Thoracic aorta (tissue), 2 donors: Measurements from ENCODE around the gene RPL28. TPM values are rescaled to one million over a fixed set of nuclear protein-coding genes. Genes with fewer than 3 reads are reported as not detected.
A peak's percentile ranks its signal among the peaks of the same experiment; 100 is the strongest.

Experiments
- ATAC-seq: fragments of 150-250 bp; one replicate; pipeline ENCODE4 v1.8.0; 2017; ENCODE audit warnings: low read depth; ENCODE audit not compliant: insufficient number of reproducible peaks, low FRiP score
- DNase-seq: peaks from one replicate; pipeline ENCODE4 v3.0.0-alpha.2; 2020; ENCODE audit warnings: low spot score
- H3K27ac ChIP-seq, 2 donors: fragments of 200-600 bp; sonication (generic); 1 replicate in 1 of 2; 2 replicates in 1 of 2; pipeline ENCODE4 v1.5.1; 2016; ENCODE audit warnings: mild to moderate bottlenecking in 2 of 2, moderate library complexity in 2 of 2
- H3K27me3 ChIP-seq: fragments of 200-600 bp; sonication (generic); replicated peaks from 2 replicates; pipeline ENCODE4 v1.6.0; 2016; ENCODE audit warnings: mild to moderate bottlenecking; ENCODE audit not compliant: insufficient read depth
- H3K36me3 ChIP-seq: fragments of 200-600 bp; sonication (generic); one replicate; pipeline ENCODE4 v1.5.1; 2016
- H3K4me1 ChIP-seq, 2 donors: fragments of 200-600 bp; sonication (generic); 1 replicate in 1 of 2; 2 replicates in 1 of 2; pipeline versions ENCODE4 v1.5.1 to v1.6.0; 2016; ENCODE audit warnings: low read depth in 2 of 2, mild to moderate bottlenecking in 1 of 2; ENCODE audit not compliant: control insufficient read depth in 1 of 2
- H3K4me3 ChIP-seq: fragments of 200-600 bp; sonication (generic); 2 replicates; pipeline ENCODE4 v1.5.1; 2016; ENCODE audit warnings: mild to moderate bottlenecking
- H3K9me3 ChIP-seq: fragments of 200-600 bp; sonication (generic); 2 replicates; pipeline ENCODE4 v1.5.1; 2016
- CTCF ChIP-seq: fragments of 200-600 bp; sonication (generic); IDR thresholded peaks from one replicate; pipeline ENCODE4 v1.5.1; 2019; ENCODE audit warnings: antibody characterized with exemption
- total RNA-seq, 2 donors: library from RNA; depleted of rRNA; stranded (reverse); fragments of >200 nt; gene quantifications; one replicate each; pipeline versions ENCODE4 v1.1.0 to v1.2.3, GENCODE V29; 2016

The RPL28 gene
- total RNA-seq, 2 donors from 2014 or later = 175 to 274 TPM

GRCh38 chr19:55377356-55378131, 8.2 kb upstream of the RPL28 start:
- no peak for ATAC-seq
- no peaks in the 10 kb centered on the region for H3K36me3 ChIP-seq
- peaks cover 8% of the 10 kb centered on the region for H3K27me3 ChIP-seq
- no peaks in the 10 kb centered on the region for H3K9me3 ChIP-seq
- TF ChIP-seq CTCF = no peak
- no peak overlapping the region for H3K4me3 ChIP-seq
- no peaks in the 10 kb centered on the region for H3K4me1 ChIP-seq
- H3K27ac ChIP-seq = no peak overlapping the region
- DNase-seq = no peak

- Histone ChIP-seq H3K4me1 (peaks cover 4 to 5% of the 10 kb centered on the region in 2 donors), H3K4me3 (no peak overlapping the region), H3K9me3 (no peaks in the 10 kb centered on the region), H3K27me3 (peaks cover 8% of the 10 kb centered on the region), H3K27ac (no peak overlapping the region), H3K36me3 (no peaks in the 10 kb centered on the region)
- ATAC-seq (no peak), DNase-seq (no peak)
- no peak for TF ChIP-seq CTCF
These were observed 6.6 kb upstream of the RPL28 start for GRCh38 chr19:55379174-55379573.

- DNase-seq (no peak), ATAC-seq (no peak)
- Histone ChIP-seq H3K9me3 (no peaks in the 10 kb centered on the region), H3K27me3 (no peaks in the 10 kb centered on the region), H3K36me3 (no peaks in the 10 kb centered on the region), H3K4me3 (no peak overlapping the region), H3K4me1 (peaks cover 18 to 24% of the 10 kb centered on the region in 2 donors), H3K27ac (no peak overlapping the region)
- no peak for TF ChIP-seq CTCF
These were observed 3.7 kb upstream of the RPL28 start for GRCh38 chr19:55382013-55382412.

- ATAC-seq (no peak), DNase-seq (no peak)
- H3K9me3 ChIP-seq = no peaks in the 10 kb centered on the region
- peaks cover 24 to 29% of the 10 kb centered on the region in 2 donors for H3K4me1 ChIP-seq
- no peaks in the 10 kb centered on the region for H3K27me3 ChIP-seq
- no peak overlapping the region for H3K27ac ChIP-seq
- no peak overlapping the region for H3K4me3 ChIP-seq
- H3K36me3 ChIP-seq = peaks cover 2% of the 10 kb centered on the region
- no peak for TF ChIP-seq CTCF
These were observed 3.1 kb upstream of the RPL28 start for GRCh38 chr19:55382522-55383054.

GRCh38 chr19:55383279-55384130, 2.2 kb upstream of the RPL28 start:
- no peak for ATAC-seq
- no peaks in the 10 kb centered on the region for H3K27me3 ChIP-seq
- no peak for TF ChIP-seq CTCF
- peak overlapping the region; percentile 95 to 99 for H3K27ac ChIP-seq
- peaks cover 31 to 39% of the 10 kb centered on the region in 2 donors for H3K4me1 ChIP-seq
- peaks cover 9% of the 10 kb centered on the region for H3K36me3 ChIP-seq
- peak overlapping the region; percentile 99 for H3K4me3 ChIP-seq
- H3K9me3 ChIP-seq = no peaks in the 10 kb centered on the region
- no peak for DNase-seq
